Ishikawa (cell line): Measurements from ENCODE around the gene GOLGA8N.

Experiments
- CEBPB ChIP-seq: IDR thresholded peaks from 2 replicates; pipeline ENCODE4 v1.6.1; 2012
- CREB1 ChIP-seq: IDR thresholded peaks from 2 replicates; pipeline ENCODE4 v1.6.1; 2012; ENCODE audit warnings: low read depth
- EGR1 ChIP-seq: IDR thresholded peaks from 2 replicates; pipeline ENCODE4 v1.6.1; 2012
- EP300 ChIP-seq: IDR thresholded peaks from 2 replicates; pipeline ENCODE4 v1.6.1; 2012; ENCODE audit warnings: borderline replicate concordance
- MAX ChIP-seq: IDR thresholded peaks from 2 replicates; pipeline ENCODE4 v1.6.1; 2012
- RAD21 ChIP-seq: IDR thresholded peaks from 2 replicates; pipeline ENCODE4 v1.6.1; 2012; ENCODE audit warnings: low read depth
- REST ChIP-seq: IDR thresholded peaks from 2 replicates; pipeline ENCODE4 v1.6.1; 2012; ENCODE audit warnings: low read depth, mild to moderate bottlenecking
- TAF1 ChIP-seq: IDR thresholded peaks from 2 replicates; pipeline ENCODE4 v1.6.1; 2012; ENCODE audit warnings: low read depth, mild to moderate bottlenecking
- YY1 ChIP-seq: IDR thresholded peaks from 2 replicates; pipeline ENCODE4 v1.6.1; 2012; ENCODE audit warnings: low read depth
- TF ChIP-seq, protein P1 (sequence below): IDR thresholded peaks from 2 replicates; pipeline ENCODE4 v1.6.1; 2012

DNA sequence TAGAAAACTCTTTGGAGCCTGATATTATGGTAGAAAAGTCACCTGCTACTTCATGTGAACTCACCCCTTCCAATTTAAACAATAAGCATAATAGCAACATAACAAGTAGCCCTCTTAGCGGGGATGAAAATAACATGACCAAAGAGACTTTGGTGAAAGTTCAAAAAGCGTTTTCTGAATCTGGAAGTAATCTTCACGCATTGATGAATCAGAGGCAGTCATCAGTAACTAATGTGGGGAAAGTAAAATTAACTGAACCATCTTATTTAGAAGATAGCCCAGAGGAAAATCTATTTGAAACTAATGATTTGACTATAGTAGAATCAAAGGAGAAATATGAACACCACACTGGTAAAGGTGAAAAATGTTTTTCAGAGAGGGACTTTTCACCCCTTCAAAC, 43.2 kb downstream of the GOLGA8N start:
- TF ChIP-seq YY1 (no peak), REST (no peak), RAD21 (no peak), EGR1 (no peak), TAF1 (no peak), EP300 (no peak), CREB1 (no peak), MAX (no peak), CEBPB (no peak)
- TF ChIP-seq, protein P1, sequence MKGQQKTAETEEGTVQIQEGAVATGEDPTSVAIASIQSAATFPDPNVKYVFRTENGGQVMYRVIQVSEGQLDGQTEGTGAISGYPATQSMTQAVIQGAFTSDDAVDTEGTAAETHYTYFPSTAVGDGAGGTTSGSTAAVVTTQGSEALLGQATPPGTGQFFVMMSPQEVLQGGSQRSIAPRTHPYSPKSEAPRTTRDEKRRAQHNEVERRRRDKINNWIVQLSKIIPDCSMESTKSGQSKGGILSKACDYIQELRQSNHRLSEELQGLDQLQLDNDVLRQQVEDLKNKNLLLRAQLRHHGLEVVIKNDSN = no peak
